Calu3 (cell line): ENCODE measurements around the gene MRPL9. TPM values are rescaled to one million over a fixed set of nuclear protein-coding genes. Genes with fewer than 3 reads are reported as not detected.

Source experiments
- BruUV-seq: library from RNA; stranded (reverse); fragments of 400-500 nt; replicated peaks from 2 replicates; lab custom pipeline; 2021; lab: Mats Ljungman, UMichigan
- CTCF ChIA-PET: fragments of 300-600 bp; sonication (Branson Sonifier 250); formaldehyde crosslinking; loops from one replicate; lab custom pipeline; 2022; ENCODE audit warnings: antibody characterized with exemption; lab: Charles Lee
- DNase-seq: peaks from one replicate; pipeline ENCODE4 v3.0.0; 2022
- H3K27ac Mint-ChIP-seq: one replicate; pipeline ENCODE4 v1.8.0; 2022; ENCODE audit warnings: mixed read lengths; ENCODE audit not compliant: unreplicated experiment
- H3K27me3 Mint-ChIP-seq: one replicate; pipeline ENCODE4 v1.8.0; 2022; ENCODE audit warnings: mixed read lengths; ENCODE audit not compliant: unreplicated experiment
- H3K36me3 Mint-ChIP-seq: one replicate; pipeline ENCODE4 v1.8.0; 2022; ENCODE audit warnings: mild to moderate bottlenecking, moderate library complexity, mixed read lengths; ENCODE audit not compliant: insufficient read depth, unreplicated experiment
- H3K4me1 Mint-ChIP-seq: one replicate; pipeline ENCODE4 v1.8.0; 2022; ENCODE audit warnings: mild to moderate bottlenecking, low read depth, mixed read lengths; ENCODE audit not compliant: unreplicated experiment
- H3K4me3 Mint-ChIP-seq: one replicate; pipeline ENCODE4 v1.8.0; 2022; ENCODE audit warnings: mild to moderate bottlenecking, low read depth, moderate library complexity, mixed read lengths; ENCODE audit not compliant: unreplicated experiment
- H3K9me3 Mint-ChIP-seq: one replicate; pipeline ENCODE4 v1.8.0; 2022; ENCODE audit warnings: low read depth, mixed read lengths; ENCODE audit not compliant: unreplicated experiment
- CTCF ChIP-seq: fragments of 200-600 bp; IDR thresholded peaks from one replicate; pipeline ENCODE4 v1.8.0; 2022; ENCODE audit warnings: antibody characterized with exemption; ENCODE audit not compliant: unreplicated experiment
- intact Hi-C: fragments of 100-400 bp; cut with micrococcal nuclease; formaldehyde crosslinking; loops from one replicate; pipeline ENCODE4 v1.10.0; 2022; ENCODE audit not compliant: unreplicated experiment
- total RNA-seq: library from RNA; stranded (reverse); gene quantifications from 2 replicates; pipeline ENCODE4 v1.2.3, GENCODE V29; 2022

MRPL9 gene
- total RNA-seq, 1 experiment from 2014 or later = 118 TPM

GRCh38 chr1:151798571-151798970, 35.3 kb upstream of the MRPL9 start:
- intact Hi-C loops = no loop called here
- Mint-ChIP-seq H3K36me3 (no peaks in the 10 kb centered on the region), H3K9me3 (no peaks in the 10 kb centered on the region), H3K27ac (no peak overlapping the region), H3K4me3 (no peak overlapping the region), H3K4me1 (no peaks in the 10 kb centered on the region), H3K27me3 (peaks cover 34% of the 10 kb centered on the region)
- TF ChIP-seq CTCF = no peak
- CTCF ChIA-PET = no interaction called here
- no TSS peak for BruUV-seq
- DNase-seq = no peak

DNA sequence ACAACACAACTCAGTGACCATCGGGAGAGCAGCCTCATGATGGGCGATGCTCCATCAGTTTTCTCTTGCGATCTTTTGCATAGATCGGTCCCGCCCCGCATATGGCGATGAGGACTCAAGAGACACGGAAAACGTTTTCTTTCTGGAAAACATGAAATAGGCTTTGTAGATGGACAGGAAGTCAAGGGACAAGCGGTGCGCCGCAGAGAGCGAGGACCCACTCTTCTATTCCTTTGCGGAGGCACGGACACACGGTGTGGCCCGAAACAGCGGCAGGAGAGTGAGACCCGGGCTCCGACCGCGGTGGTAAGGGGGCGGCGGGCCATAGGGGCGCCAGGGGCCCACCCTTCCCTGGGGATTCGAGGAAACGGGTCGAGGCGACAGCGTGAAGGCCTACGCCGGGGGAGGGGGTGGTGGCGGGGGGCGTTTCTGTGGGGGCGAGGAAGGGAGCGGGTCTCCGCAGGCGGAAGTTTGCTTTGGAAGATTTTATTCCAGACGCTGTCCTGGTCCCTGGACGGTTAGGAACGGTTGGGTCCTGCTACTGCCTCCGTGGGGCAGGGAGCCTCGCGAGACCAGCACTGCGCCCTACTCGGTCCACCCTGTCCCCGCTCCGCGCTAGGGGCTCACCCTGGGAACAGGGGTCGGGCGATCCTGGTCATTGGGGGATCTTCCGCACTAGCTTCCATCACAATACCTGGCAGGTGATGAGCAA, 27.8 kb upstream of the MRPL9 start:
- intact Hi-C loops = loop anchor here (2.0 kb wide), 1 partner anchor 46 kb away; no protein-coding TSS in a partner anchor
- TSS peak; percentile 49 for BruUV-seq
- CTCF ChIA-PET = interaction anchor here (1.0 to 1.5 kb wide), 2 partner anchors 29 to 48 kb away, joined by 3 read pairs; partner anchors contain the start of gene C2CD4D
- Mint-ChIP-seq H3K27me3 (no peaks in the 10 kb centered on the region), H3K36me3 (peaks cover 22% of the 10 kb centered on the region), H3K4me1 (no peaks in the 10 kb centered on the region), H3K4me3 (peak overlapping the region; percentile 91), H3K27ac (peak overlapping the region; percentile 82), H3K9me3 (no peaks in the 10 kb centered on the region)
- no peak for TF ChIP-seq CTCF
- peak; percentile 22 for DNase-seq

GRCh38 chr1:151790071-151790939, 27.0 kb upstream of the MRPL9 start, which contains the start of gene TDRKH:
TDRKH (minus strand) TSS chr1:151790500; CDS start chr1:151783022, 7,478 bp downstream.
- Mint-ChIP-seq H3K36me3 (peaks cover 22% of the 10 kb centered on the region), H3K4me1 (no peaks in the 10 kb centered on the region), H3K9me3 (no peaks in the 10 kb centered on the region), H3K27ac (peak within 1 kb of the TSS; percentile 82), H3K27me3 (no peaks in the 10 kb centered on the region), H3K4me3 (peak within 1 kb of the TSS; percentile 91)
- CTCF ChIA-PET = interaction anchor here (0.8 to 1.5 kb wide), 2 partner anchors 27 to 30 kb away, joined by 3 read pairs; partner anchors contain the start of gene MRPL9
- peak; percentile 33 for TF ChIP-seq CTCF
- intact Hi-C loops = loop anchor here (2.0 kb wide), 1 partner anchor 46 kb away; no protein-coding TSS in a partner anchor
- no TSS peak for BruUV-seq
- DNase-seq = peak; percentile 99

- Mint-ChIP-seq H3K4me3 (no peak overlapping the region), H3K27me3 (no peaks in the 10 kb centered on the region), H3K36me3 (peaks cover 22% of the 10 kb centered on the region), H3K27ac (no peak overlapping the region), H3K9me3 (no peaks in the 10 kb centered on the region), H3K4me1 (no peaks in the 10 kb centered on the region)
- CTCF ChIA-PET = interaction anchor here (0.6 to 0.7 kb wide), 2 partner anchors 40 to 409 kb away, joined by 3 to 4 read pairs; no protein-coding TSS in a partner anchor
- TF ChIP-seq CTCF = no peak
- BruUV-seq = no TSS peak
- intact Hi-C loops = no loop called here
- no peak for DNase-seq
Measured at GRCh38 chr1:151787689-151788088, 24.4 kb upstream of the MRPL9 start.
